ENCODE data around the gene ZNF593.

Gene ZNF593

DNA sequence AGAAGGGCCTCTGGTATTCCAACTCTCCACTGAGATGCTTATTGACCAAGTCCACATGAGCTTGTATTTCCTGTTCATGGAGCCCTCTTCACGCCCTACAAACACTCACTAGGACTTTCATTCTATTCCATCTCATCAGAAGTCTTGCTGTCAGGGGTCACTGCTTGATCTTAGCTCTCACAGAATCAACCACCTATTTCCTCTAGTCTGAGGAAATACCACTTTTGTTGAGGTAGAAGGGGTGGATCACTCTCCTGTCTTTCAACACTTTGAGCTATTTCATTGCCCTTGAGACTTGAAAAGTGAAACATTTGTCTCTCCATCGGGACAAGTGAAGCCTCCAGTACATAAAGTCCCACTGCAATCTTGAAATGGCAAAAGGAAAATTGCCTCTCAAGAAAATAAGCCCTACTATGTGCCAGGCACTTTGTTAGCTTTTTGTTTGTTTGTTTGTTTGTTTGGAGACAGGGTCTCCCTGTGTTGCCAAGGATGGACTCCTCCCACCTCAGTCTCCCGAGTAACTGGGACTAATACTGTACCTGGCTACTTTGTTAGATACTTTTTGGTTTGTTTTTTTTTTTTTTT, 30.6 kb upstream of the ZNF593 start:
- ATAC-seq (ENCODE audit: low read depth) (no peak), DNase-seq (ENCODE audit: low spot score) (no peak)
- Histone ChIP-seq H3K4me3 (ENCODE audit: severe bottlenecking) (no peak overlapping the region), H3K27ac (ENCODE audit: poor library complexity, severe bottlenecking) (no peak overlapping the region), H3K9me3 (ENCODE audit: severe bottlenecking) (peaks cover 4% of the 10 kb centered on the region), H3K4me1 (ENCODE audit: insufficient read depth, poor library complexity, severe bottlenecking) (no peaks in the 10 kb centered on the region), H3K27me3 (ENCODE audit: insufficient read depth, poor library complexity, severe bottlenecking) (no peaks in the 10 kb centered on the region), H3K36me3 (ENCODE audit: low read depth) (no peaks in the 10 kb centered on the region)
- TF ChIP-seq, protein P1, sequence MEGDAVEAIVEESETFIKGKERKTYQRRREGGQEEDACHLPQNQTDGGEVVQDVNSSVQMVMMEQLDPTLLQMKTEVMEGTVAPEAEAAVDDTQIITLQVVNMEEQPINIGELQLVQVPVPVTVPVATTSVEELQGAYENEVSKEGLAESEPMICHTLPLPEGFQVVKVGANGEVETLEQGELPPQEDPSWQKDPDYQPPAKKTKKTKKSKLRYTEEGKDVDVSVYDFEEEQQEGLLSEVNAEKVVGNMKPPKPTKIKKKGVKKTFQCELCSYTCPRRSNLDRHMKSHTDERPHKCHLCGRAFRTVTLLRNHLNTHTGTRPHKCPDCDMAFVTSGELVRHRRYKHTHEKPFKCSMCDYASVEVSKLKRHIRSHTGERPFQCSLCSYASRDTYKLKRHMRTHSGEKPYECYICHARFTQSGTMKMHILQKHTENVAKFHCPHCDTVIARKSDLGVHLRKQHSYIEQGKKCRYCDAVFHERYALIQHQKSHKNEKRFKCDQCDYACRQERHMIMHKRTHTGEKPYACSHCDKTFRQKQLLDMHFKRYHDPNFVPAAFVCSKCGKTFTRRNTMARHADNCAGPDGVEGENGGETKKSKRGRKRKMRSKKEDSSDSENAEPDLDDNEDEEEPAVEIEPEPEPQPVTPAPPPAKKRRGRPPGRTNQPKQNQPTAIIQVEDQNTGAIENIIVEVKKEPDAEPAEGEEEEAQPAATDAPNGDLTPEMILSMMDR (IDR thresholded peaks at IDR 0.05; ENCODE audit: poor library complexity, severe bottlenecking) = no peak

DNA sequence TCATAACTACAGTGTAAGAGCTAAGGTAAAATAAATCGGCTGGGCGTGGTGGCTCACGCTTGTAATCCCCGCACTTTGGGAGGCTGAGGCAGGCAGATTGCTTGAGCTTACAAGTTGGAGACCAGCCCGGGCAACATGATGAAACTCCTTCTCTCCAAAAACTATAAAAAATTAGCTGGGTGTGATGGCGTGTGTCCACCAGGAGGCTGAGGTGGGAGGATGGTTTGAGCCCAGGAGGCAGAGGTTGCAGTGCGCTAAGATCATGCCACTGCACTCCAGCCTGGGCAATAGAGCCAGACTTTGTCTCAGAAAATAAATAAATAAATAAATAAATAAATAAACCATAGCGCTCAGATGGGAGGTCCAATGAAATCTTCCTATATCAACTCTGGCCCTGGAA, 27.5 kb upstream of the ZNF593 start:
- no peak overlapping the region for H3K27ac ChIP-seq (ENCODE audit: poor library complexity, severe bottlenecking)
- TF ChIP-seq, protein P1 (IDR thresholded peaks at IDR 0.05; ENCODE audit: poor library complexity, severe bottlenecking) = no peak
- ATAC-seq (ENCODE audit: low read depth) = no peak
- H3K36me3 ChIP-seq (ENCODE audit: low read depth) = no peaks in the 10 kb centered on the region
- no peaks in the 10 kb centered on the region for H3K9me3 ChIP-seq (ENCODE audit: severe bottlenecking)
- H3K4me3 ChIP-seq (ENCODE audit: severe bottlenecking) = no peak overlapping the region
- H3K4me1 ChIP-seq (ENCODE audit: insufficient read depth, poor library complexity, severe bottlenecking) = peaks cover 5% of the 10 kb centered on the region
- DNase-seq (ENCODE audit: low spot score) = no peak
- no peaks in the 10 kb centered on the region for H3K27me3 ChIP-seq (ENCODE audit: insufficient read depth, poor library complexity, severe bottlenecking)

DNA sequence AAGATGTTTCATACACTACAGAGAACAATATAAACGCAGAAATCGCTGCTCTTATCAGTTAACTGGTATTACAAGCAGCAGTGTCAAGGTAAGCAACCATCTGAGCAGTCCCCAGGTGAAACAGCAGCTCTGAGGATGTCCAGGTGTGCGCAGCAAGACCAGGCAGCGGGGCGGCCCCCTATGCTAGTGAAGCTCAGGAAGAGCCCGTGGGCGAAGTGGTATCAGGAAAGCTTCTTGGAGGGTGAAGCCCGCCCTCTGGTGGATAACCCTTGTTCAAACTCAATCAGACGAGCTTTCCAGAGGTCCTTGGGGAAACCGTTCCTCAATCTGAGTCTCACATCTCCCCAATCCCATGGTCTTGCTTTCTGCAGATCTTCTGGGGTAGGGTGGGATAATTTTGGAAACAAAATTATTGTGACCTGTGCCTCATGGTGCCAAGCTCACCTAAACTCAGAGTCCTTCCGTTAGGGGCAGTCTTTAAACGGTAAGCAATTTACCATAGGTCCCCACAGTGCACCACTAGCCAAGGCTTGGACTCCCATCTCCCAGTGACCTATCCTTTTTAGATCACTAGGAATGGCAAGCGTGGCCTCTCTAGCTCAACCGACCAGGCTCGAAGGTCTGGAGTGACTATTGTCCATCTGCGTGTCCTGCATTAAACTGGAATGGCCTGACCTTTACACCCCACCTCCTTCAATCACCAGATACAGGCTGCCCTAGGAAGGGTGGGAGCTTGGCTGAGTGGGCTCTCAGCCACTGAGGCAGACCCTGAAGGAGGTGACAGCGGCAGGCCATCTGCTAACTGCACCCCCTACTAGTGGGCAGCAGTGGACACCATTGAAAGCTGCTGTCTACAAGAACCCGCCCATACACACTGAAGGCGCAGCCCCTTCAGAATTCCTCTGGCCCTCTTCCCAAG, 24.4 kb upstream of the ZNF593 start:
- Histone ChIP-seq H3K27ac (ENCODE audit: poor library complexity, severe bottlenecking) (no peak overlapping the region), H3K27me3 (ENCODE audit: insufficient read depth, poor library complexity, severe bottlenecking) (no peaks in the 10 kb centered on the region), H3K4me3 (ENCODE audit: severe bottlenecking) (no peak overlapping the region), H3K4me1 (ENCODE audit: insufficient read depth, poor library complexity, severe bottlenecking) (peaks cover 5% of the 10 kb centered on the region), H3K36me3 (ENCODE audit: low read depth) (no peaks in the 10 kb centered on the region), H3K9me3 (ENCODE audit: severe bottlenecking) (no peaks in the 10 kb centered on the region)
- no peak for DNase-seq (ENCODE audit: low spot score)
- TF ChIP-seq, protein P1 (IDR thresholded peaks at IDR 0.05; ENCODE audit: poor library complexity, severe bottlenecking) = peak; percentile 88
- ATAC-seq (ENCODE audit: low read depth) = peak; percentile 94

DNA sequence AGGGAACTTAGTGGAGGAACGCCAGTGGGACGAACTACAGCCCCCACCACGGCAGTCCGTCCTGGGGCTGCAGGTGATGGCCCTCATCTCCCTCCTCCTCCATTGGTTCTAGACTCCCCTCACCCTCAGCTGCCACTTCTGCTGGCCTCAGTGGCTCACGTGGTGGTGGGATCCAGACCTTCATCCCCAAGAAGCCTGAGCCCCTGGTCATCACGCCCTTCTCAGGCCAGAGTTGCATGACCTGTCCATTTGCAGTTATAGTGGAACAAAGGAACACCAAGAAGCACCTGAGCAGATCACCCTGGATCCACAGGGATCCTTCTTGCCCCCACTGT, 23.8 kb upstream of the ZNF593 start:
- ATAC-seq (ENCODE audit: low read depth) (no peak), DNase-seq (ENCODE audit: low spot score) (no peak)
- Histone ChIP-seq H3K27ac (ENCODE audit: poor library complexity, severe bottlenecking) (no peak overlapping the region), H3K4me3 (ENCODE audit: severe bottlenecking) (no peak overlapping the region), H3K36me3 (ENCODE audit: low read depth) (no peaks in the 10 kb centered on the region), H3K4me1 (ENCODE audit: insufficient read depth, poor library complexity, severe bottlenecking) (peaks cover 5% of the 10 kb centered on the region), H3K27me3 (ENCODE audit: insufficient read depth, poor library complexity, severe bottlenecking) (no peaks in the 10 kb centered on the region), H3K9me3 (ENCODE audit: severe bottlenecking) (no peaks in the 10 kb centered on the region)
- TF ChIP-seq, protein P1 (IDR thresholded peaks at IDR 0.05; ENCODE audit: poor library complexity, severe bottlenecking) = no peak

DNA sequence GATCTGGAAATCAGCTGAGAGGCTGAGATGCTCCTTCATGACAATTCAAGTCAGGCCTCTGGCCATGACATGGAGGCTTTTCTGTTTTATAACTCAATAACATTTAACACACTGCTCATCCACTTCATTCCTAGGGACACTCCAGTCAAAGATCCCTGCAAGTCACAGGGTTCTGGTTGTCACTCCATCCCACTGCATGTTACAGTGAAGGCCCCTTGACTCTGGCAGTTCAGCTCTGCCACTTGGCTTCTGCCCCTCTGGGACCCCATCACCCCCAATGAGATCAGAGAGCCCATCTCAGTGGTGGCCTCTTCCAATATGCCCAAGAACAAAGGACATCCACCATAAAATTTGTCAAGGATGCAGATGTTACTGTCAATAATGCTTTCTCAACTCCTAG, 20.8 kb upstream of the ZNF593 start:
- TF ChIP-seq, protein P1 (IDR thresholded peaks at IDR 0.05; ENCODE audit: poor library complexity, severe bottlenecking) = no peak
- ATAC-seq (ENCODE audit: low read depth) (no peak), DNase-seq (ENCODE audit: low spot score) (no peak)
- Histone ChIP-seq H3K4me1 (ENCODE audit: insufficient read depth, poor library complexity, severe bottlenecking) (peaks cover 5% of the 10 kb centered on the region), H3K27ac (ENCODE audit: poor library complexity, severe bottlenecking) (no peak overlapping the region), H3K4me3 (ENCODE audit: severe bottlenecking) (no peak overlapping the region), H3K27me3 (ENCODE audit: insufficient read depth, poor library complexity, severe bottlenecking) (no peaks in the 10 kb centered on the region), H3K9me3 (ENCODE audit: severe bottlenecking) (no peaks in the 10 kb centered on the region), H3K36me3 (ENCODE audit: low read depth) (no peaks in the 10 kb centered on the region)

Measured in RWPE2 (cell line).